A549 (cell line): ENCODE results near the gene TRIM7. TPM values are rescaled to one million over a fixed set of nuclear protein-coding genes. Genes with fewer than 3 reads are reported as not detected.

ENCODE experiments used
- ATAC-seq, 2 experiments: fragments of 200-7000 bp in 1 of 2; fragments of >200 bp in 1 of 2; cut with Nextera tagmentation in 1 of 2; cut with Tn5 transposase in 1 of 2; 3 replicates each; pipeline versions ENCODE4 v1.8.0 to v1.9.1; 2018 to 2020; ENCODE audit warnings: mild to moderate bottlenecking in 1 of 2, moderate library complexity in 1 of 2
- CTCF ChIA-PET: fragments of 300-600 bp; sonication (Branson Sonifier 250); formaldehyde crosslinking; extraction: SDS; loops from one replicate; lab custom pipeline; 2021; ENCODE audit warnings: antibody characterized with exemption, inconsistent platforms; lab: Yijun Ruan, JAX
- POLR2A ChIA-PET: fragments of 350-600 bp; formaldehyde crosslinking; extraction: SDS; loops from one replicate; lab custom pipeline; 2021; ENCODE audit warnings: antibody characterized with exemption, inconsistent platforms; lab: Yijun Ruan, JAX
- DNase-seq, 2 experiments: peaks; one replicate each; pipeline versions ENCODE4 v3.0.0 to v3.0.0-alpha.2; 2011 to 2016; ENCODE audit warnings: low read depth in 1 of 2, low spot score in 1 of 2
- FAIRE-seq: peaks from 2 replicates; lab custom pipeline; 2011; peaks lifted over from hg19 to GRCh38; lab: Jason Lieb, UNC
- H3K27ac ChIP-seq, 2 experiments: fragments of >200 bp; sonication (Bioruptor Twin); formaldehyde crosslinking; 3 replicates each; pipeline ENCODE4 v1.5.1; 2016 to 2017
- H3K4me1 ChIP-seq: fragments of >200 bp; sonication (Bioruptor Twin); formaldehyde crosslinking; 3 replicates; pipeline ENCODE4 v1.6.1; 2016
- H3K4me2 ChIP-seq: fragments of >200 bp; sonication (Bioruptor Twin); formaldehyde crosslinking; 3 replicates; pipeline ENCODE4 v1.6.1; 2016
- H3K4me3 ChIP-seq: fragments of >200 bp; sonication (Bioruptor Twin); formaldehyde crosslinking; 3 replicates; pipeline ENCODE4 v1.5.1; 2016
- H3K9me3 ChIP-seq: fragments of >200 bp; sonication (Bioruptor Twin); formaldehyde crosslinking; 3 replicates; pipeline ENCODE4 v1.6.1; 2016
- ATOH8 ChIP-seq: fragments of 250-450 bp; sonication (Bioruptor Pico); IDR thresholded peaks from 2 replicates; pipeline ENCODE4 v1.5.0; 2020; ENCODE audit warnings: low read depth, mild to moderate bottlenecking, moderate library complexity
- BCL3 ChIP-seq: fragments of >200 bp; sonication (Bioruptor Twin); formaldehyde crosslinking; IDR thresholded peaks from 3 replicates; pipeline ENCODE4 v1.6.1; 2016
- BHLHE40 ChIP-seq: IDR thresholded peaks from 2 replicates; pipeline ENCODE4 v1.6.1; 2012; ENCODE audit warnings: low read depth, low read length, inconsistent platforms
- CBX8 ChIP-seq: fragments of 200-600 bp; sonication (generic); IDR thresholded peaks from 2 replicates; pipeline ENCODE4 v1.6.1; 2016
- CEBPB ChIP-seq, 2 experiments: fragments of >200 bp in 1 of 2; sonication (Bioruptor Twin) in 1 of 2; formaldehyde crosslinking in 1 of 2; IDR thresholded peaks; 2 replicates each; pipeline ENCODE4 v1.6.1; 2012 to 2016
- CHD2 ChIP-seq: fragments of 150-350 bp; IDR thresholded peaks from 2 replicates; pipeline ENCODE4 v1.6.1; 2014; ENCODE audit warnings: low read length; ENCODE audit not compliant: partially characterized antibody
- CHD4 ChIP-seq: fragments of 200-600 bp; sonication (generic); IDR thresholded peaks from 2 replicates; pipeline ENCODE4 v1.6.1; 2016; ENCODE audit warnings: antibody characterized with exemption, mild to moderate bottlenecking, borderline replicate concordance
- EP300 ChIP-seq, 2 experiments: fragments of >200 bp; sonication (Bioruptor Twin); formaldehyde crosslinking; IDR thresholded peaks; 2 replicates in 1 of 2; 3 replicates in 1 of 2; pipeline ENCODE4 v1.6.1; 2016 to 2017
- FOSB ChIP-seq: fragments of 250-450 bp; sonication (Bioruptor Pico); IDR thresholded peaks from 2 replicates; pipeline ENCODE4 v1.5.0; 2020; ENCODE audit warnings: mild to moderate bottlenecking, moderate library complexity
- FOSL2 ChIP-seq, 2 experiments: fragments of 450-650 bp in 1 of 2; fragments of >200 bp in 1 of 2; sonication (Bioruptor Twin) in 1 of 2; formaldehyde crosslinking; IDR thresholded peaks; 2 replicates each; pipeline versions ENCODE4 v1.5.0 to v1.6.1; 2016 to 2020; ENCODE audit warnings: mild to moderate bottlenecking in 1 of 2, moderate library complexity in 1 of 2
- GATA3 ChIP-seq: IDR thresholded peaks from 2 replicates; pipeline ENCODE4 v1.6.1; 2012; ENCODE audit warnings: borderline replicate concordance
- HDAC2 ChIP-seq: fragments of 200-600 bp; sonication (generic); IDR thresholded peaks from 2 replicates; pipeline ENCODE4 v1.6.1; 2016
- HOXA7 ChIP-seq: fragments of 250-450 bp; sonication (Bioruptor Pico); IDR thresholded peaks from 2 replicates; pipeline ENCODE4 v1.5.0; 2020; ENCODE audit warnings: mild to moderate bottlenecking, moderate library complexity
- HOXB13 ChIP-seq: fragments of 250-450 bp; sonication (Bioruptor Pico); IDR thresholded peaks from 2 replicates; pipeline ENCODE4 v1.5.0; 2020; ENCODE audit warnings: low read depth, mild to moderate bottlenecking, moderate library complexity
- HOXB5 ChIP-seq: fragments of 250-450 bp; sonication (Bioruptor Pico); IDR thresholded peaks from 2 replicates; pipeline ENCODE4 v1.5.0; 2020; ENCODE audit warnings: mild to moderate bottlenecking, moderate library complexity
- JUN ChIP-seq, 2 experiments: fragments of >200 bp; sonication (Bioruptor Twin); formaldehyde crosslinking; IDR thresholded peaks; 2 replicates in 1 of 2; 3 replicates in 1 of 2; pipeline ENCODE4 v1.6.1; 2016 to 2017
- JUNB ChIP-seq: fragments of >200 bp; sonication (Bioruptor Twin); formaldehyde crosslinking; IDR thresholded peaks from 2 replicates; pipeline ENCODE4 v1.6.1; 2016
- KDM1A ChIP-seq: fragments of 200-600 bp; sonication (generic); IDR thresholded peaks from 2 replicates; pipeline ENCODE4 v1.6.1; 2016; ENCODE audit warnings: low read depth, mild to moderate bottlenecking
- KDM5A ChIP-seq: fragments of 200-600 bp; sonication (generic); IDR thresholded peaks from 2 replicates; pipeline ENCODE4 v1.6.1; 2016; ENCODE audit warnings: antibody characterized with exemption, mild to moderate bottlenecking
- MAFK ChIP-seq: fragments of 450-650 bp; IDR thresholded peaks from 2 replicates; pipeline ENCODE4 v1.6.1; 2014; ENCODE audit not compliant: partially characterized antibody
- MAX ChIP-seq: IDR thresholded peaks from 2 replicates; pipeline ENCODE4 v1.6.1; 2012
- MAZ ChIP-seq: fragments of 150-350 bp; IDR thresholded peaks from 2 replicates; pipeline ENCODE4 v1.6.1; 2014; ENCODE audit warnings: antibody characterized with exemption, low read depth, low read length, borderline replicate concordance
- NFE2L2 ChIP-seq: fragments of 150-350 bp; conservative IDR thresholded peaks from 2 replicates; pipeline ENCODE4 v1.6.1; 2014; ENCODE audit warnings: low read length
- NPAS2 ChIP-seq: fragments of 250-450 bp; sonication (Bioruptor Pico); IDR thresholded peaks from 2 replicates; pipeline ENCODE4 v1.8.0; 2022; ENCODE audit warnings: mild to moderate bottlenecking, moderate library complexity, borderline replicate concordance
- NR3C1 ChIP-seq: fragments of >200 bp; sonication (Bioruptor Twin); formaldehyde crosslinking; IDR thresholded peaks from 3 replicates; pipeline ENCODE4 v1.6.1; 2017
- PBX3 ChIP-seq: IDR thresholded peaks from 2 replicates; pipeline ENCODE4 v1.6.1; 2012
- POLR2A ChIP-seq: IDR thresholded peaks from 2 replicates; pipeline ENCODE4 v1.6.1; 2012; ENCODE audit warnings: mild to moderate bottlenecking, low read length
- POLR2AphosphoS2 ChIP-seq: conservative IDR thresholded peaks from 2 replicates; pipeline ENCODE4 v1.6.1; 2012; ENCODE audit warnings: low read length, improper control_type of control experiment, inconsistent platforms
- RARB ChIP-seq: fragments of 250-450 bp; sonication (Bioruptor Pico); IDR thresholded peaks from 2 replicates; pipeline ENCODE4 v1.8.0; 2021; ENCODE audit warnings: mild to moderate bottlenecking, moderate library complexity
- RCOR1 ChIP-seq: fragments of 150-350 bp; IDR thresholded peaks from 2 replicates; pipeline ENCODE4 v1.6.1; 2014; ENCODE audit warnings: antibody characterized with exemption, low read length, low read depth
- RFX5 ChIP-seq: fragments of 450-650 bp; IDR thresholded peaks from 2 replicates; pipeline ENCODE4 v1.7.1; 2014; ENCODE audit warnings: antibody characterized with exemption, mild to moderate bottlenecking, moderate library complexity
- RNF2 ChIP-seq: fragments of 200-600 bp; sonication (generic); IDR thresholded peaks from 2 replicates; pipeline ENCODE4 v1.6.1; 2016; ENCODE audit warnings: low read depth, mild to moderate bottlenecking, antibody characterized with exemption, moderate library complexity, borderline replicate concordance
- SREBF2 ChIP-seq: fragments of 450-650 bp; IDR thresholded peaks from 2 replicates; pipeline ENCODE4 v1.6.1; 2014; ENCODE audit warnings: mild to moderate bottlenecking, moderate library complexity
- TP53 ChIP-seq: fragments of 250-450 bp; sonication (Bioruptor Pico); IDR thresholded peaks from 2 replicates; pipeline ENCODE4 v1.5.0; 2021; ENCODE audit warnings: mild to moderate bottlenecking, moderate library complexity
- USF2 ChIP-seq: fragments of 450-650 bp; IDR thresholded peaks from 2 replicates; pipeline ENCODE4 v1.6.1; 2014; ENCODE audit warnings: antibody characterized with exemption
- ZC3H11A ChIP-seq: fragments of 450-650 bp; IDR thresholded peaks from 2 replicates; pipeline ENCODE4 v1.6.1; 2014; ENCODE audit warnings: antibody characterized with exemption, mild to moderate bottlenecking
- ZFP36 ChIP-seq: fragments of 450-650 bp; IDR thresholded peaks from 2 replicates; pipeline ENCODE4 v1.6.1; 2014; ENCODE audit warnings: borderline replicate concordance; ENCODE audit not compliant: partially characterized antibody
- ZNF302 ChIP-seq: fragments of 250-450 bp; sonication (Bioruptor Pico); IDR thresholded peaks from 2 replicates; pipeline ENCODE4 v1.9.0; 2021; ENCODE audit warnings: inconsistent platforms, mild to moderate bottlenecking, moderate library complexity
- ZSCAN20 ChIP-seq: fragments of 250-450 bp; sonication (Bioruptor Pico); IDR thresholded peaks from 2 replicates; pipeline ENCODE4 v1.8.0; 2022; ENCODE audit warnings: mild to moderate bottlenecking, moderate library complexity
- WGBS: methylation state at CpG from one replicate; pipeline ENCODE4 v1.1.6; 2017; ENCODE audit errors: missing lambda C conversion rate; 5-methylcytosine and 5-hydroxymethylcytosine counted together
- polyA plus RNA-seq, 4 experiments: library from polyadenylated mRNA; depleted of rRNA in 3 of 4; stranded (reverse); fragments of >200 nt; fragmentation: RNase III in 1 of 4; extraction: RNeasy Plus Mini Kit Qiagen cat#74134 plus additional on column Dnase treatment in 1 of 4; gene quantifications; 2 replicates in 3 of 4; 3 replicates in 1 of 4; pipeline ENCODE4 v1.2.3, GENCODE V29; 2011 to 2017

The TRIM7 gene
- polyA plus RNA-seq, 2 of the 4 experiments (the other 2 are of a cell fraction) = 21.8 to 30.7 TPM

GRCh38 chr5:181173420-181174342, 31.3 kb downstream of the TRIM7 start:
- Histone ChIP-seq H3K4me3 (peak overlapping the region; percentile 50), H3K27ac (peak overlapping the region; percentile 76 to 87), H3K4me2 (peak overlapping the region; percentile 91), H3K4me1 (peaks cover 21% of the 10 kb centered on the region), H3K9me3 (no peaks in the 10 kb centered on the region)
- 2% methylated on average over 44 of the region's 50 CpGs for WGBS
- FAIRE-seq = no peak
- DNase-seq = peak; percentile 84 to 99
- ChIA-PET CTCF (interaction anchor here (0.7 to 3.9 kb wide), 25 partner anchors 8 to 407 kb away, joined by 3 to 33 read pairs (median 4); no protein-coding TSS in a partner anchor), POLR2A (interaction anchor here (0.8 to 3.5 kb wide), 9 partner anchors 11 to 363 kb away, joined by 3 to 34 read pairs (median 5); partner anchors contain the start of gene TRIM7)
- ATAC-seq = peak; percentile 84 to 87
- TF ChIP-seq NPAS2 (CRISPR knock-in tag) (no peak), ZNF302 (CRISPR knock-in tag) (no peak), TP53 (no peak), KDM5A (no peak), ZC3H11A (no peak), HDAC2 (no peak), JUNB (no peak), GATA3 (no peak; the same call in 1 of the 2 replicates), HOXB5 (CRISPR knock-in tag) (no peak), MAX (0 out of 2 replicates have a peak, but pooled peaks have one; percentile 40), POLR2A (no peak), NR3C1 (no peak), KDM1A (no peak), RARB (CRISPR knock-in tag) (no peak), PBX3 (no peak), MAZ (0 out of 2 replicates have a peak, but pooled peaks have one; percentile 56), ATOH8 (CRISPR knock-in tag) (no peak; the same call in 1 of the 2 replicates), ZSCAN20 (peak; percentile 51; the same call in 1 of the 2 replicates), CHD2 (no peak), USF2 (no peak), EP300 (IDR thresholded peaks at IDR 0.05) (no peak), ZFP36 (no peak), BHLHE40 (no peak), SREBF2 (peak; percentile 71), POLR2AphosphoS2 (no peak), MAFK (no peak), CHD4 (peak; percentile 35; the same call in 1 of the 2 replicates), HOXA7 (no peak), CEBPB (IDR thresholded peaks at IDR 0.05) (peak in 1 of 2 experiments; percentile 23; a peak in 1 of 4 replicates), RFX5 (no peak), RNF2 (no peak), BCL3 (no peak), RCOR1 (no peak), JUN (IDR thresholded peaks at IDR 0.05) (peak; percentile 28 to 58; a peak in 2 of 5 replicates), FOSB (no peak), HOXB13 (no peak), CBX8 (no peak), NFE2L2 (no peak), FOSL2 (IDR thresholded peaks at IDR 0.05) (no peak), FOSL2 (CRISPR knock-in tag; IDR thresholded peaks at IDR 0.05) (no peak)
